IPS-18a (cell line): ENCODE measurements around the gene ITGB2.

Source experiments
- H3K27ac ChIP-seq: one replicate; pipeline ENCODE4 v1.5.1; 2013; ENCODE audit warnings: low read length
- H3K27me3 ChIP-seq: one replicate; pipeline ENCODE4 v1.6.1; 2013; ENCODE audit warnings: mild to moderate bottlenecking, low read length; ENCODE audit not compliant: control insufficient read depth, insufficient read depth
- H3K36me3 ChIP-seq: one replicate; pipeline ENCODE4 v1.6.1; 2013; ENCODE audit warnings: low read depth, low read length; ENCODE audit not compliant: control insufficient read depth
- H3K4me1 ChIP-seq: one replicate; pipeline ENCODE4 v1.6.1; 2013; ENCODE audit warnings: low read depth, low read length; ENCODE audit not compliant: control insufficient read depth
- H3K4me3 ChIP-seq: one replicate; pipeline ENCODE4 v1.5.1; 2013; ENCODE audit warnings: low read length
- H3K9ac ChIP-seq: one replicate; pipeline ENCODE4 v1.6.1; 2013; ENCODE audit warnings: mild to moderate bottlenecking, low read length, moderate library complexity
- H3K9me3 ChIP-seq: one replicate; pipeline ENCODE4 v1.6.1; 2013; ENCODE audit warnings: low read depth, low read length; ENCODE audit not compliant: control insufficient read depth

The ITGB2 gene

DNA sequence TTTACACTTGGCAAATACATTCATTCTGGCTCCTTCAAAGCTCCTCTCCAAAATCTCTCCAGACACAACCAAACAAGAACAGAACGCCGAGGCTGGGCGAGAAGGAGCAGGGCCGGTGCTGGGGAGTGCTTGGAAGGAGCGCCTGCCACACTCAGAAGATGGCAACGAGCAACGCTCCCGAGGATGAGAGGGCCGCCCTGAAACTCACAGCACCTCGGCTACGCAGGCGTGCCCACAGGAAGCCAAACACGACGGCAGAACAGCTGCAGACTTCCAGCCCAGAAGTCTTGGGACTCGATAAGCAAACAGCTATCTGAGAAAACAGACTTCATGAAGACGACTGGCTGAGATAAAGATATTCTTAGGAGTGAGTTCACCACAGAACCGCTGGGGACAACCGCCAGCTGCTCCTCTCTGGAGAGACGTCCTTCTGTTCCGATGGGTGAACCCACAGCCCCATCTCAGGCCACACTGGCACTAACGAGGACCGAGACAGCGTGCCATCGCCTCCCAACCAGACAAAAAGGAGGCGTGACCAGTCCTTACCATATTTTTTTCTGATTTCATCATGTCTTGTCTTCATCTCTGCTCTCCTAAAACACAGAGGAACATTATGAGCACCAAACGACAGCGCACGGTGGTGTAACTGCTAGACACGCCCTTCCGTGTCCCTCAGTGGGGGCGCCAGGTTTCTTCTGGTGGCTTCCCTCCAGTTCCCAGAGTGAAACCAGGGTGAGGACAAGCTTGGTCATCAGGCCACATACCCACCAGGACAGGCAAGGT lies 65.8 kb downstream of the ITGB2 start:
- Histone ChIP-seq H3K36me3 (peaks cover 73% of the 10 kb centered on the region), H3K27ac (no peak overlapping the region), H3K27me3 (no peaks in the 10 kb centered on the region), H3K4me1 (no peaks in the 10 kb centered on the region), H3K9ac (no peak overlapping the region), H3K9me3 (no peaks in the 10 kb centered on the region), H3K4me3 (no peak overlapping the region)

DNA sequence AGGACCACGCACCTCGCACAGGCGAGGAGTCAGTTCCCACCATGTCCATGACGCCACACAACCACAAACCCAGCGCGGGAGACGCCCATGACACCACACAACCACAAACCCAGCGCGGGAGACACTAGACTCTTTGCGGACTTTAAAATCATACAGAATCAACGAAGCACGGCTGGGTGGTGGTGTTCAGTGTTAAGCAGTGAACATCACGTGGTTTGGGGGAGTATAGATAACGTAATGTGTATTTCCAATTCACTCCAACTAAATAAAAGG lies 66.4 kb downstream of the ITGB2 start:
- H3K27me3 ChIP-seq: no peaks in the 10 kb centered on the region
- H3K4me3 ChIP-seq: no peak overlapping the region
- no peaks in the 10 kb centered on the region for H3K9me3 ChIP-seq
- no peak overlapping the region for H3K27ac ChIP-seq
- H3K4me1 ChIP-seq: no peaks in the 10 kb centered on the region
- peaks cover 75% of the 10 kb centered on the region for H3K36me3 ChIP-seq
- no peak overlapping the region for H3K9ac ChIP-seq

DNA sequence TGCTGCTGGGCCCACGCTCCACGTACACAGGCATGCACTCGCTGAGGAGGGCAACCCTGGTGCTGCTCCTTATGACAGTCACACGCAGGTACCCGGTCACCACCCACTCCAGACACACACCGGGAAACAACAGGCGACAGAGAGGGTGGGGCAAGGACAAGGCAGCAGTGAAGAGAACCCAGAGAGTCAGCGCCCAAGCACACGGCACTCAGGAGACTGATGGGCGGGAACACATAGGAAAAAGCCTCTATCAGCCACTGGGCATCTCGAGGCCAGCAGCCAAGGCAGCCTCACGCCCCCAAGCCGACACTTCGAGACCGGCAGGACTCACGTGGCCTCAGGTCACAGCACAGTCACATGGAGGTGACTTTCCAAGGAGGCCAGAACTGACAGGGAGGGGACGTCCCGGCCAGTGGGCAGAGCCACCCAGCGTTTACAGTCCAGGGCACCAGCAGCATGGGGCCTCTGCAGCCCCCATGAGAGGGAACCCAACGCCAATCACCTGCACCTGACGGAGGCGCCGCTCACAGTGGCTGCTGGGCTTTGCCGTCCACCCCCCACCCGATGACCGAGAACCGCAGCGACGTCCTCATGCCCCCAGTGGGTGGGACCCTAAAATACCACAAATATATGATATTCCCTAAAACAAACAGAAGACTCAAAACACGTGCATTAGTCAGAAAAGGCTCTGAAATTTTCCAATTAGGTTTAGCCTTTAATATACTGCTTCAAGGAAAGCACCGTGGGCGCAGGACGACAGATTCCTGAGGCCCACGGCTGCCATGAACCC lies 66.9 kb downstream of the ITGB2 start:
- no peaks in the 10 kb centered on the region for H3K9me3 ChIP-seq
- H3K36me3 ChIP-seq: peaks cover 71% of the 10 kb centered on the region
- H3K4me3 ChIP-seq: no peak overlapping the region
- no peaks in the 10 kb centered on the region for H3K27me3 ChIP-seq
- no peak overlapping the region for H3K9ac ChIP-seq
- no peaks in the 10 kb centered on the region for H3K4me1 ChIP-seq
- H3K27ac ChIP-seq: no peak overlapping the region

DNA sequence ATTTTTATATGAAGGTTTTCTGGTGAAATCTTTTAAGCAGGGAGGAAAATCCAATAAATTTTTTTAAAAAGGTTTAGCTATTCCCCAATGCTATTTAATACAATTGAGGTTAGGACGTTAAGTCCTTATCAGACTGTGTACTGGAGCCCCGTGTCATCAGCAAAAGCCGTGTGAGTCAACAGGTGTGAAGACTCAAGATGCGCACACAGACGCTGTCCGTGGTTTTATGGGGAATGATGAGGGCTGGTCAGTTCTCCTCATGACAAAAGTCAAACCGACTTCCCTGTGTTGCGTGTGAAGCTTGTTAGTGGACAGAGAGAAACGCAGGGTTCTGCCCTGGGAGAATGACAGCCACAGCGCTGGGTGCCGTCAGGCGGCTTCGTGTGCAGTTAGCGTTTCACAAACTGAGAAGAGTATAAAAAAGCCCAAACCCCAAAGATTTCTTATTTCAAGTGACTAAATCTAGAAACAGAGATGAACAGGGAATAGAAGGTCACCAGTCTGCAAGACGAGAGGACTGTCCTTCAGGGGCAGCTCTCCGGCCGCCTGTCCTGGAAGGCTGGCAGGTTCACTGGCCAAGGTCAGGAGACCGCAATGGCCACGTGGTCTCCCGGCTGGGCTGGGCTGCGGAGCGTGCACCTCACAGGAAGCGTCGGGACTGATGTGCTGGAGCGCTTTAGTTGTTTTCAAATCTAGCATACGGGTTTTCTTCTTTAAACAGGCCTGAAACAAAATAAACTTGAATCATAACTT lies 69.6 kb downstream of the ITGB2 start:
- Histone ChIP-seq H3K4me3 (no peak overlapping the region), H3K27ac (no peak overlapping the region), H3K4me1 (peaks cover 2% of the 10 kb centered on the region), H3K9me3 (no peaks in the 10 kb centered on the region), H3K27me3 (no peaks in the 10 kb centered on the region), H3K9ac (no peak overlapping the region), H3K36me3 (peaks cover 52% of the 10 kb centered on the region)

DNA sequence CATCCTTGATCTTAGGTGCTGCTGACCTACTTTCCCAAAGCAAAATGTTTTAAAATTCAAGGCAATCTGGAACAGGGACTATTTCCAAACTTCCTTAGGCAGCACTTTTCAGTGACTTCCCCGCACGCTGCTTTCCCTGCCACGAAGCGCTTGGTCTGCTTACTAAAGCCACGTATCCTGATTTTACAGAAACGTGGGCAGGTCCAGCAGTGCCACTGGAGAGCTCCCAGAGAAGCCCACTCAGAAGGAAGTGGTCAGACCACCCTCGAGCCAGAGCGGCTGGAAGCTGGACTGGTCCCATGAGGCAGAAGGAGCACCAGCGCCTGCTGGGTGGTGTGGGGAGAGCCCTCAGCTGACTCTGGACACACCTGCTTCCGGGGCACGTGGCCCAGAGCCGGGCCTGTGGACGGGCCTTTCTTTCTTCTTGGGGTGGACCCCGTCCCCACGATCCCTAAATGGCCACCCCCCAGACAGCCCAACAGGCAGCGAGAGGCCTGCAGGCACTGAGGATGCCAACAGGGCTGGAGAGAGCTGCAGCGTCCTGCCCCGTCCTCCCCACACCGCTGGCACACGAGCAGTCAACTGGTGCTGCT lies 70.4 kb downstream of the ITGB2 start:
- peaks cover 44% of the 10 kb centered on the region for H3K36me3 ChIP-seq
- peaks cover 3% of the 10 kb centered on the region for H3K4me1 ChIP-seq
- H3K27me3 ChIP-seq: no peaks in the 10 kb centered on the region
- H3K4me3 ChIP-seq: no peak overlapping the region
- H3K9me3 ChIP-seq: no peaks in the 10 kb centered on the region
- no peak overlapping the region for H3K9ac ChIP-seq
- H3K27ac ChIP-seq: no peak overlapping the region

DNA sequence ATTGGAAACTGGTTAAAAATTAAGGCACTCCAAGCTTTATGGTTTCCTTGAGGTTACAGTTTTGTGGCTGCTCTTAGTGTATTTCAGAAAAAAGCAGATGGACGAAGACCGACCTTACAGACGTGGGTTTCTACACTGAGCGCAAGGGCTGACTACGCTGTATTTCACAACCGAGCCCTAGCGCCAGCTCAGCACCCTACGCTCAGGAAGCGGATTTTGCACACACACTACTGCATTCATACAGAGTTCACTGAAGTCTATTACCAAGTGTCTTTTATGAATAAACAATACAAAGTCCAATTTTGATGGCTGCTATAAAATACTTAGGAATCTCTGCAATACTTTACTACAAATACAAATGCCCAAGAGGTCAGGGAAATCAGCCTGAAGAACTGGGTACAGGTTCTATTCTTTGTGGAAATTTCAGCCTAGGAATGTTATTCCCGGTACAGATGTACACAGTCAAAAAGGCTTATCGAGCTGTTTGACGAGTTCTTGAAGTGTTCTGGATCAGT lies 71.0 kb downstream of the ITGB2 start:
- Histone ChIP-seq H3K9ac (no peak overlapping the region), H3K4me3 (no peak overlapping the region), H3K4me1 (peaks cover 3% of the 10 kb centered on the region), H3K9me3 (no peaks in the 10 kb centered on the region), H3K27me3 (no peaks in the 10 kb centered on the region), H3K27ac (no peak overlapping the region), H3K36me3 (peaks cover 38% of the 10 kb centered on the region)

DNA sequence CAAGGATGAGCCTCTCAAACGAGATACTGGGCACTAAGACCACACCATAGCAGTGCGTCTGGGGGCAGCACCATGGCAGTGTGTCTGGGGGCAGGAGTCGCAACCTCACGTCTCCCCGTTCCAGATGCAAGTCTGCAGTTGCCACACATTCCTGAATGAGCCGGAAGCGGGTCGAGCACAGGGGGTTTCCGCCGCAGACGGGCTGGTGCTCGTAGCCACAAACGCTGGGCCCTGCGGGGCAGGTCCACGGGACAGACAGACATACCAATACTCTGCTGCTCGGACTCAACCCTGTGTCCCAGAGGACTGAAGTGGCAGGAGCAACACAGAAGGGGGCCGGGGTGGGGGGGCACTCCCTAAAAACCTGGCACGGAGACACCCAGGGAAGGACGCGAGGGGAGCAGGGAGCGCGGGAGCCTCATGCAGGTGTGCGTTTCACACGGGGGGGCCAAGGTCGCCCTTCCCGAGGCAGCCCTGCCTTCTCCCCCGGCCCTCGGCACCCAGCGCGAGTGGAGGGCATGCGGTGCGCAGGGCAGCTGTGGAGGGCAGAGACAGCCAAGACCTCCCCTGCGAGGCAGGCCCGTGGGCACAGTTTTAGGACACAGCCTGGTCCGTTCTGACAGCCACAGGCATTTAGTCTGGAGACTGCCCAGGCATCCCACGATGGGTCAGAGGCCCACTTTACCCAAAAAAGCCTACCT lies 71.7 kb downstream of the ITGB2 start:
- peaks cover 3% of the 10 kb centered on the region for H3K4me1 ChIP-seq
- H3K9me3 ChIP-seq: no peaks in the 10 kb centered on the region
- no peak overlapping the region for H3K9ac ChIP-seq
- H3K27me3 ChIP-seq: no peaks in the 10 kb centered on the region
- no peak overlapping the region for H3K27ac ChIP-seq
- H3K36me3 ChIP-seq: peaks cover 32% of the 10 kb centered on the region
- no peak overlapping the region for H3K4me3 ChIP-seq

DNA sequence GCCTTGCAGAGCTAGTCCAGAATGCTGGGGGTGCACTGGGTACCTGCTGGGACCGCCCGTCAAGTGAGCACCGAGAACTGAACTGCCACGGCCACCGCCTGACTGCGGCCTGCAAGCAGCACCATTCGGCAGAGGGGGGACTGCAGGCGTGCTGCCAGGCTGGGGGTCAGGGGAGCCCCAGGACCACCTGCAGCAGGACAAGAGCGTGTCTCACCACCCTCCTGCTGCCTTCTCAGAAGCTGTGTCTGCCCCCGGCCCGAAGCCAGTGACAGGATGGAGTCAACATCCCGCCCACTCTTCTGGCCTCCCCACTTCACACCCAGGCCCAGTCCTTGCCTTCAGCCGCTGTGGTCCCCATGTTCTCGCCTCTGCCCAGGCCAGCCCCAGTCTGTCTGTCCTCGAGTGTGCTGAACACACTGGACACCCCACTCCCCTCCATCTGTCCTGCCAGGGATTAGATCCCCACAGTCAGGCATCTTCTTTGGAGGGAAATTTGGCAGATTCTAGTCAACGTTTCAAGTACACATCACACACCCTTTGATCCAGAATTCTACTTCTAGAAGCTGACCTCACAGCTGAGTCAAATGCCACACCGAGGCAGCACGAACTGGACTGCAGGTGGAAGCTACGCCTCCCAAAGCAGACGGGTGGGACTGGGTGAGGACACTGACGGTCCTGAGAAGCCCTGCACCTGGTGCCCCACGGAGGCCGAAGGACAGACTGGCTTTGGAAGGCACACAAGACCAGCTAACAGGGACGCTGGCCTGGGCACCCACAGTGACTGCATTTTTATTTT lies 73.2 kb downstream of the ITGB2 start:
- no peak overlapping the region for H3K4me3 ChIP-seq
- no peak overlapping the region for H3K9ac ChIP-seq
- no peaks in the 10 kb centered on the region for H3K27me3 ChIP-seq
- no peaks in the 10 kb centered on the region for H3K9me3 ChIP-seq
- H3K27ac ChIP-seq: no peak overlapping the region
- H3K4me1 ChIP-seq: peaks cover 3% of the 10 kb centered on the region
- H3K36me3 ChIP-seq: peaks cover 29% of the 10 kb centered on the region

DNA sequence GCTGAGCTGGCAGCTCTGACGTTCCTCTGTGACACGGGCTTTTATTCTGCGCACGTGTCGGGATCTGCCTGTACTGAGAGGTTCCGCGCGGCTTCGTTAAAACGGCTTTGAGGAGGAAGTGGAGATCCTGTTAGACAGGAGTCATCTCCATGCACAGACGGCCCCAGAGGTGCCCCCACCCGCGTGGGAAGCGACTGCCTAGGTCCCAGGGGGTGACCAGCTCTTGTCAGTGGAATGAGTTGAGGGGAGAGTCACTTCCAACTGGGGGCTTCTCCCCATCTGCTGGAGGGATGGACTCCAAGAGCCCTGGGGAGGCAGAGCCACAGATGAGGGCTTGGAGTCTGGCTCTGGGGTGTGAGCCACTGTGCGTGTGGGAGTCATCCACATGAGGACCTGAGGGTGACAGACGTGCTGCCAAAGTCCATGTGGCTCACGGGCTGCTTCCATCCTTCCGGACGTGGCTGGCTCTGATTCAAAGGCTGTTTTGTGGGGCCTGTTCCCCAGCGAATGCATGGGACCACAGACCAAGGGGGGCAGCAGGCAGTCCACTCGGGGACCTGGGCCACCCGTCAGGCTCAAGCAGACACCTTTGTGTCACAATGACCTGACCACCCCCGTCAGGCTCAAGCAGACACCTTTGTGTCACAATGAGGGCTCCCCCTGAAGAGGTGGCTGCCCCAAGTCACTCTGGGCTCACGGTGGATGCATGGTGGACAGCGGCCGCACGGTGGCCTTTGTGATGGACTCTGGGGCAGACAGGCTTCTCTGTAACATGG lies 74.0 kb downstream of the ITGB2 start:
- no peak overlapping the region for H3K9ac ChIP-seq
- H3K9me3 ChIP-seq: no peaks in the 10 kb centered on the region
- H3K4me1 ChIP-seq: peaks cover 3% of the 10 kb centered on the region
- H3K27me3 ChIP-seq: no peaks in the 10 kb centered on the region
- peaks cover 25% of the 10 kb centered on the region for H3K36me3 ChIP-seq
- no peak overlapping the region for H3K27ac ChIP-seq
- peak overlapping the region; percentile 48 for H3K4me3 ChIP-seq

DNA sequence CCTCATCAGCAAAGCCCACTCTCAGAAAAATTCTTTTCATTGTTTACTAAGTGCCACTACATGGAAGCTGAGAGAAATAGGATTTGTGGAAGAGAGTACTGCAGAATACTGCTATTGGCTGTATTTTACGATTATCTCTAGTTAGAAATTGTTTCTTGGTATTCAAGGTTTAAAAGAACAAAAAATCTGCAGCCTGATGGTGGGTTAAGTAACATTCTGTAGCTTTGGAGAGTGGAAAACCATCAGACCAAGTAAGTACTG lies 74.5 kb downstream of the ITGB2 start:
- H3K9ac ChIP-seq: no peak overlapping the region
- no peaks in the 10 kb centered on the region for H3K9me3 ChIP-seq
- no peaks in the 10 kb centered on the region for H3K27me3 ChIP-seq
- H3K27ac ChIP-seq: no peak overlapping the region
- peaks cover 3% of the 10 kb centered on the region for H3K4me1 ChIP-seq
- peaks cover 20% of the 10 kb centered on the region for H3K36me3 ChIP-seq
- H3K4me3 ChIP-seq: peak overlapping the region; percentile 48
